Endothelial cell (in vitro differentiated cells): ENCODE results near the gene NREP. TPM values are rescaled to one million over a fixed set of nuclear protein-coding genes. Genes with fewer than 3 reads are reported as not detected.
A peak's percentile ranks its signal among the peaks of the same experiment; 100 is the strongest.

Experiments
- DNase-seq: peaks from one replicate; pipeline ENCODE4 v3.0.0; 2021; ENCODE audit warnings: low spot score
- H3K27ac Mint-ChIP-seq: one replicate; pipeline ENCODE4 v1.8.0; 2021; ENCODE audit warnings: mixed read lengths, inconsistent platforms; ENCODE audit not compliant: unreplicated experiment
- H3K27me3 Mint-ChIP-seq: one replicate; pipeline ENCODE4 v1.8.0; 2021; ENCODE audit warnings: mild to moderate bottlenecking, moderate library complexity, mixed read lengths, inconsistent platforms; ENCODE audit not compliant: unreplicated experiment
- H3K36me3 Mint-ChIP-seq: one replicate; pipeline ENCODE4 v1.8.0; 2021; ENCODE audit warnings: mild to moderate bottlenecking, low read depth, mixed read lengths, inconsistent platforms; ENCODE audit not compliant: unreplicated experiment
- H3K4me1 Mint-ChIP-seq: one replicate; pipeline ENCODE4 v1.8.0; 2021; ENCODE audit warnings: mild to moderate bottlenecking, mixed read lengths, inconsistent platforms; ENCODE audit not compliant: unreplicated experiment
- H3K4me3 Mint-ChIP-seq: one replicate; pipeline ENCODE4 v1.8.0; 2021; ENCODE audit warnings: mild to moderate bottlenecking, mixed read lengths, inconsistent platforms; ENCODE audit not compliant: unreplicated experiment
- H3K9me3 Mint-ChIP-seq: one replicate; pipeline ENCODE4 v1.8.0; 2021; ENCODE audit warnings: mixed read lengths, inconsistent platforms; ENCODE audit not compliant: unreplicated experiment
- total RNA-seq: library from RNA; stranded (reverse); fragmentation: NEBNext Ultra II Directional; extraction: Animal tissue kit (Norgen Biotek cat#: 25700); gene quantifications from one replicate; pipeline ENCODE4 v1.2.1, GENCODE V29; 2021; ENCODE audit not compliant: unreplicated experiment
- TF ChIP-seq, protein P1 (sequence below): fragments of 200-600 bp; sonication (generic); IDR thresholded peaks from one replicate; pipeline ENCODE4 v1.5.0; 2021; ENCODE audit warnings: antibody characterized with exemption; ENCODE audit not compliant: unreplicated experiment

Gene NREP
- total RNA-seq, 1 donor from 2014 or later, result 218 TPM

DNA sequence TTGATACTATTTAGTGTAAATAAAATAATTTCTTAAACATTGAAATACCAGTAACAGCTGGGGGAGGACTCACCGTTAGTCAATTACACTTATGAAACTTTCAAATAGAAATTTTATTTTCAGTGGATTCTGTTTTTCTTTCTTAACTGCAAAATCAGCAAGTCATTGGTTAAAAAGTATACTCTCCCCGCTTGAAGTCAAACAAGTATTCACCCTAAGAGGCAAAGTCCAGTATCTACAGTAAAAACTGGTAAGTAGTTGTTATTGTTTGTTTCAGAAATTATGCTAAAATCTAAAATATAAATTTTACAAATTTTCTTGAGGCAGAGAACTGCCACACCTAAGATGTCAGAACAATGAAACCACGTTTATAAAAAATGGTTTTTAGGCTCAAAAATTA lies 22.4 kb downstream of the NREP start:
- H3K4me1 Mint-ChIP-seq, result peaks cover 12% of the 10 kb centered on the region
- H3K4me3 Mint-ChIP-seq, result peak overlapping the region; percentile 67
- no peaks in the 10 kb centered on the region for H3K9me3 Mint-ChIP-seq
- DNase-seq, result no peak
- H3K27me3 Mint-ChIP-seq, result peaks cover 1% of the 10 kb centered on the region
- TF ChIP-seq, protein P1, sequence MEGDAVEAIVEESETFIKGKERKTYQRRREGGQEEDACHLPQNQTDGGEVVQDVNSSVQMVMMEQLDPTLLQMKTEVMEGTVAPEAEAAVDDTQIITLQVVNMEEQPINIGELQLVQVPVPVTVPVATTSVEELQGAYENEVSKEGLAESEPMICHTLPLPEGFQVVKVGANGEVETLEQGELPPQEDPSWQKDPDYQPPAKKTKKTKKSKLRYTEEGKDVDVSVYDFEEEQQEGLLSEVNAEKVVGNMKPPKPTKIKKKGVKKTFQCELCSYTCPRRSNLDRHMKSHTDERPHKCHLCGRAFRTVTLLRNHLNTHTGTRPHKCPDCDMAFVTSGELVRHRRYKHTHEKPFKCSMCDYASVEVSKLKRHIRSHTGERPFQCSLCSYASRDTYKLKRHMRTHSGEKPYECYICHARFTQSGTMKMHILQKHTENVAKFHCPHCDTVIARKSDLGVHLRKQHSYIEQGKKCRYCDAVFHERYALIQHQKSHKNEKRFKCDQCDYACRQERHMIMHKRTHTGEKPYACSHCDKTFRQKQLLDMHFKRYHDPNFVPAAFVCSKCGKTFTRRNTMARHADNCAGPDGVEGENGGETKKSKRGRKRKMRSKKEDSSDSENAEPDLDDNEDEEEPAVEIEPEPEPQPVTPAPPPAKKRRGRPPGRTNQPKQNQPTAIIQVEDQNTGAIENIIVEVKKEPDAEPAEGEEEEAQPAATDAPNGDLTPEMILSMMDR, result no peak
- no peak overlapping the region for H3K27ac Mint-ChIP-seq
- H3K36me3 Mint-ChIP-seq, result peaks cover 5% of the 10 kb centered on the region

DNA sequence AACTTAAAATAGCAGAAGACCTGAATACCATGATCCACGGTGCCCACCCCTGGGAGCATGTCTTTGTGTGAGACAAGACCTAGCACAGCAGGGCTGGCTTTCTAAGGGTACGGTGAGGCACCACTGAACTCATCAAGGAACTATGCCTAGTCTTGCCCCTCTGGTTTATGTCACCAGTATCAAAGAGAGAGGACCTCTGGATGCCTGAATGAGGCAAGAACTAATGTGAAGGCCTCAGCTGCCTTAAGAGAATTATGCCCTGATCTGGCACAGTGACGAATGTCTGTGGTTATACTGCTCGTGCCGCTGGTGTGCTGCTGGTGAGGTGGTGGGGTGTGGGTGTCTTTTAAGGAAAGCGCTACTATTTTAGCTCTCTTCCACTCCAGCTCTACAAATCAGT lies 23.0 kb downstream of the NREP start:
- Mint-ChIP-seq H3K9me3 (no peaks in the 10 kb centered on the region), H3K4me3 (peak overlapping the region; percentile 67), H3K27me3 (peaks cover 1% of the 10 kb centered on the region), H3K36me3 (peaks cover 8% of the 10 kb centered on the region), H3K27ac (no peak overlapping the region), H3K4me1 (peaks cover 12% of the 10 kb centered on the region)
- TF ChIP-seq, protein P1, result no peak
- DNase-seq, result no peak

DNA sequence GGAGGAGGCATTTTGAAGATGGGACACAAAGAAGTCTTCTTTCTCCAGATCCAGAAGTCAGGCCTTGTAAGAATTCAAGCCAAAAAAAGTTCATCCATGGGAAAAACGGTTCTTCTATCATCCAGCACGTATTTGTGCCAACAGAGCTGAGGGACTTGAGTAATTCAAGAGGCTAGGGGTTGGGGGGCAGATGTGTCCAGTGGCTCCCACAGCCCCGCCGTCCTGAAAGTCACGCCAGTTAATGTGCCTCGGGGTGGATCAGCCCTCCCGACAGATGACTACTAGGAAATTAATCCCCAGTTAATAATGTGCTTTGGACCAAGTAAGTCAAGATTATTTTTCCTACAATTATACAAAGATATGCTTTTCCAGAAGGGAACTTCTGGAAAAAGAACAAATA lies 23.4 kb downstream of the NREP start:
- Mint-ChIP-seq H3K4me1 (peaks cover 10% of the 10 kb centered on the region), H3K9me3 (no peaks in the 10 kb centered on the region), H3K27ac (no peak overlapping the region), H3K4me3 (no peak overlapping the region), H3K36me3 (peaks cover 8% of the 10 kb centered on the region), H3K27me3 (peaks cover 3% of the 10 kb centered on the region)
- TF ChIP-seq, protein P1, result no peak
- no peak for DNase-seq

DNA sequence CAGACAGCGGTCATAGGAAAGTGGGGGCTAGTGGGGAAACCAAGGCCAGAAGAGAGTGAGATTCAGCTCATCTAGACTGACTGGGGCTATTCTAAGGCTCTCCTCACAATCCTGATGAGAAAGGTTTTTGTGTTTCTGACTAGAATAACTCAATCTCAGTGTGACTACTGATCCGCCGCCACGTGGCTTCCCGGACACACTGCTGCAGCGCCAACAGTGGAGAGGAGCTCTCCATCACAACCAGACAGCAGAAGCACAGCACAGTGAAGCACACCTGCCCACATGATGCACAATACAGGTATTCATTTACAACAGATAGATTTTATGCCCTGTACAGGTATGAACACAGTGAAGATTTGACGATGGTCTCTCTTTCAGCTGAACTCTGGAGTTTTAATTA lies 25.4 kb downstream of the NREP start:
- Mint-ChIP-seq H3K4me3 (no peak overlapping the region), H3K27ac (no peak overlapping the region), H3K4me1 (peaks cover 3% of the 10 kb centered on the region), H3K27me3 (peaks cover 4% of the 10 kb centered on the region), H3K36me3 (peaks cover 8% of the 10 kb centered on the region), H3K9me3 (no peaks in the 10 kb centered on the region)
- DNase-seq, result no peak
- TF ChIP-seq, protein P1, result no peak

DNA sequence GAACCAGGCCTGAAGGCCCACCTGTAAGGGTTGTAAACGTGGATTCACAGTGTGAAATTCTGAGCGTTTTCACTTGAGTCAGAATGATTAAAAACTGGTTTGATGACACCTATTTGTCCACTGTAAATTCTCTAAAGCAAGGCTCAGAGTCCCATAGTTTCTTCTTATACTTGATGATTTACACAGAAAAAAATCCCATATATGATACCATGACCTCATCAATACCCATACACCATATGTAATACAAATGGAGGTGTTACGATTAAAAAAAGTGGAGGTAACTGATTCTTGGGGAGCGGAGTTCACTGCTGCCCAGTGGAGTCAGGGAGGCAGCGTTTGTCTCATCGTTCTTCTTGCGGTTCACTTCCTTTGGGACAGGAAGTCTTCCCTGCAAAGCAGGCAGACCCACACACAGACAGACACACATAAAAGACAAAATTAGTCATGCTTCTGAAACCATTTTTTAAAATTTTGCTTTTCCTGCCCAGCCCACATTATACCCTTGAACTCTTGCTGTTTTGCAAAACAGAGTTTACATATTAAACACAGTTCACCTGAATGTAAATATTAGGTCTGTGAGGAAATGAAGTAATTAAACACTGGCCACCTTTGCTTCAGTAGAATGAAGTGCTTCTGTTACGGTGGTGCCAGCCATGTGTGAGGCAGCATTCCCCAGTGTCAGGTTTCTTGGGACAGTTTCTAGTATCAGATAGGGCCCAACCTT lies 26.2 kb downstream of the NREP start:
- Mint-ChIP-seq H3K36me3 (peaks cover 11% of the 10 kb centered on the region), H3K27ac (no peak overlapping the region), H3K27me3 (peaks cover 4% of the 10 kb centered on the region), H3K4me3 (no peak overlapping the region), H3K9me3 (no peaks in the 10 kb centered on the region), H3K4me1 (peaks cover 3% of the 10 kb centered on the region)
- TF ChIP-seq, protein P1, result no peak
- no peak for DNase-seq
